Ishikawa (cell line): ENCODE results near the gene DNAJC5.

Experiments
- CEBPB ChIP-seq: IDR thresholded peaks from 2 replicates; pipeline ENCODE4 v1.6.1; 2012
- CREB1 ChIP-seq: IDR thresholded peaks from 2 replicates; pipeline ENCODE4 v1.6.1; 2012; ENCODE audit warnings: low read depth
- EGR1 ChIP-seq: IDR thresholded peaks from 2 replicates; pipeline ENCODE4 v1.6.1; 2012
- EP300 ChIP-seq: IDR thresholded peaks from 2 replicates; pipeline ENCODE4 v1.6.1; 2012; ENCODE audit warnings: borderline replicate concordance
- FOXM1 ChIP-seq: IDR thresholded peaks from 2 replicates; pipeline ENCODE4 v1.6.1; 2012; ENCODE audit warnings: low read depth, borderline replicate concordance
- MAX ChIP-seq: IDR thresholded peaks from 2 replicates; pipeline ENCODE4 v1.6.1; 2012
- NFIC ChIP-seq: IDR thresholded peaks from 2 replicates; pipeline ENCODE4 v1.6.1; 2012
- RAD21 ChIP-seq: IDR thresholded peaks from 2 replicates; pipeline ENCODE4 v1.6.1; 2012; ENCODE audit warnings: low read depth
- REST ChIP-seq: IDR thresholded peaks from 2 replicates; pipeline ENCODE4 v1.6.1; 2012; ENCODE audit warnings: low read depth, mild to moderate bottlenecking
- TAF1 ChIP-seq: IDR thresholded peaks from 2 replicates; pipeline ENCODE4 v1.6.1; 2012; ENCODE audit warnings: low read depth, mild to moderate bottlenecking
- TCF12 ChIP-seq: IDR thresholded peaks from 2 replicates; pipeline ENCODE4 v1.6.1; 2012; ENCODE audit warnings: low read depth
- TEAD4 ChIP-seq: IDR thresholded peaks from 2 replicates; pipeline ENCODE4 v1.6.1; 2012
- USF1 ChIP-seq: IDR thresholded peaks from 2 replicates; pipeline ENCODE4 v1.6.1; 2012
- YY1 ChIP-seq: IDR thresholded peaks from 2 replicates; pipeline ENCODE4 v1.6.1; 2012; ENCODE audit warnings: low read depth
- ZBTB7A ChIP-seq: IDR thresholded peaks from 2 replicates; pipeline ENCODE4 v1.6.1; 2012; ENCODE audit warnings: low read depth

The DNAJC5 gene

GRCh38 chr20:63959699-63960075 lies 64.8 kb downstream of the DNAJC5 start:
- TF ChIP-seq FOXM1 (no peak), CREB1 (no peak), CEBPB (no peak), TCF12 (no peak), USF1 (no peak), EP300 (no peak), TAF1 (no peak), MAX (no peak), EGR1 (no peak), NFIC (no peak), YY1 (no peak), RAD21 (no peak), TEAD4 (no peak)

- TF ChIP-seq TCF12 (no peak), FOXM1 (no peak), NFIC (no peak), CREB1 (no peak), USF1 (no peak), REST (no peak), MAX (no peak), RAD21 (no peak), TAF1 (no peak), TEAD4 (no peak), YY1 (no peak), EP300 (no peak), CEBPB (no peak), ZBTB7A (no peak), EGR1 (no peak)
These were observed 66.9 kb downstream of the DNAJC5 start for GRCh38 chr20:63961664-63962425.

- TF ChIP-seq TAF1 (no peak), CEBPB (no peak), TCF12 (no peak), EGR1 (no peak), CREB1 (no peak), MAX (no peak), TEAD4 (no peak), REST (no peak)
These were observed 67.8 kb downstream of the DNAJC5 start for GRCh38 chr20:63962426-63963347.

- TF ChIP-seq ZBTB7A (no peak), TEAD4 (no peak), EP300 (no peak), USF1 (no peak), REST (no peak), MAX (no peak), CEBPB (no peak), RAD21 (no peak), TCF12 (no peak), EGR1 (no peak)
These were observed 68.4 kb downstream of the DNAJC5 start for GRCh38 chr20:63963348-63963741.
